SK-N-SH (cell line): Measurements from ENCODE around the gene CRB2. TPM values are rescaled to one million over a fixed set of nuclear protein-coding genes. Genes with fewer than 3 reads are reported as not detected.
A peak's percentile ranks its signal among the peaks of the same experiment; 100 is the strongest.

Experiments
- CTCF ChIA-PET: fragments of 300-600, 350-600 bp; formaldehyde crosslinking; extraction: SDS; loops from one replicate; lab custom pipeline; 2021; lab: Yijun Ruan, JAX
- POLR2A ChIA-PET: fragments of 350-600 bp; sonication (Branson Sonifier 250); formaldehyde crosslinking; extraction: SDS; loops from one replicate; lab custom pipeline; 2020; ENCODE audit warnings: antibody characterized with exemption, inconsistent platforms; lab: Yijun Ruan, JAX
- DNase-seq: peaks from one replicate; pipeline ENCODE4 v3.0.0; 2012
- H2AFZ ChIP-seq: fragments of 200-600 bp; sonication (generic); 2 replicates; pipeline ENCODE4 v1.8.1; 2016; ENCODE audit warnings: antibody characterized with exemption, mild to moderate bottlenecking, low read depth
- H3F3A ChIP-seq: fragments of 200-600 bp; sonication (generic); replicated peaks from 2 replicates; pipeline ENCODE3; 2016; ENCODE audit warnings: antibody characterized with exemption, mild to moderate bottlenecking; ENCODE audit not compliant: insufficient read depth
- H3K27ac ChIP-seq, 2 experiments: fragments of 200-500 bp in 1 of 2; fragments of 200-600 bp in 1 of 2; sonication (Bioruptor generic) in 1 of 2; sonication (generic), shearing (Covaris generic) in 1 of 2; 2 replicates each; pipeline versions ENCODE4 v1.5.1 to v1.6.1; 2014 to 2016; ENCODE audit warnings: low read depth in 2 of 2, inconsistent platforms in 1 of 2, low read length in 1 of 2, mild to moderate bottlenecking in 1 of 2, mixed read lengths in 1 of 2
- H3K27me3 ChIP-seq: fragments of 200-600 bp; sonication (generic), shearing (Covaris generic); 2 replicates; pipeline ENCODE4 v1.6.1; 2016; ENCODE audit warnings: mixed run types; ENCODE audit not compliant: insufficient read depth
- H3K36me3 ChIP-seq, 2 experiments: fragments of 200-500 bp in 1 of 2; fragments of 200-600 bp in 1 of 2; sonication (Bioruptor generic) in 1 of 2; sonication (generic) in 1 of 2; replicated peaks in 1 of 2; 2 replicates each; pipeline versions ENCODE3 to v1.5.1; 2014 to 2016; ENCODE audit warnings: low read length in 1 of 2, mild to moderate bottlenecking in 1 of 2; ENCODE audit not compliant: insufficient read depth in 2 of 2, control insufficient read depth in 1 of 2
- H3K4me1 ChIP-seq, 2 experiments: fragments of 200-500 bp in 1 of 2; fragments of 200-600 bp in 1 of 2; sonication (Bioruptor generic) in 1 of 2; sonication (generic), shearing (Covaris generic) in 1 of 2; 2 replicates each; pipeline versions ENCODE4 v1.5.1 to v1.6.1; 2014 to 2016; ENCODE audit warnings: low read depth in 1 of 2, low read length in 1 of 2, mixed run types in 1 of 2; ENCODE audit not compliant: insufficient read depth in 2 of 2, control insufficient read depth in 1 of 2
- H3K4me2 ChIP-seq: fragments of 200-600 bp; sonication (generic), shearing (Covaris generic); 2 replicates; pipeline ENCODE4 v1.6.1; 2017; ENCODE audit warnings: mixed run types
- H3K4me3 ChIP-seq, 2 experiments: fragments of 200-500 bp in 1 of 2; fragments of 200-600 bp in 1 of 2; sonication (Bioruptor generic) in 1 of 2; sonication (generic), shearing (Covaris generic) in 1 of 2; 2 replicates each; pipeline versions ENCODE4 v1.5.1 to v1.8.1; 2014 to 2016; ENCODE audit warnings: low read depth in 2 of 2, inconsistent platforms in 1 of 2, low read length in 1 of 2, mild to moderate bottlenecking in 1 of 2, mixed read lengths in 1 of 2, moderate library complexity in 1 of 2
- H3K79me2 ChIP-seq: fragments of 200-600 bp; sonication (generic); 2 replicates; pipeline ENCODE4 v1.8.1; 2017; ENCODE audit warnings: mild to moderate bottlenecking; ENCODE audit not compliant: insufficient read depth
- H3K9ac ChIP-seq: fragments of 200-600 bp; sonication (generic); 2 replicates; pipeline ENCODE4 v1.6.1; 2017; ENCODE audit warnings: mixed run types
- H3K9me2 ChIP-seq: fragments of 200-600 bp; sonication (generic); 2 replicates; pipeline ENCODE4 v1.6.1; 2017; ENCODE audit warnings: mixed run types
- H3K9me3 ChIP-seq: fragments of 200-600 bp; sonication (generic); 2 replicates; pipeline ENCODE4 v1.6.1; 2017; ENCODE audit warnings: mixed run types, mild to moderate bottlenecking, moderate library complexity
- H4K20me1 ChIP-seq: fragments of 200-600 bp; sonication (generic); 2 replicates; pipeline ENCODE4 v1.6.1; 2017; ENCODE audit warnings: mild to moderate bottlenecking, mixed run types; ENCODE audit not compliant: insufficient read depth
- ELF1 ChIP-seq: IDR thresholded peaks from 2 replicates; pipeline ENCODE4 v1.4.0; 2012
- EP300 ChIP-seq, 2 experiments: IDR thresholded peaks; 2 replicates each; pipeline versions ENCODE4 v1.4.0 to v1.6.1; 2012; ENCODE audit warnings: borderline replicate concordance in 1 of 2, low read depth in 1 of 2, low read length in 1 of 2
- IRF3 ChIP-seq: fragments of 150-350 bp; IDR thresholded peaks from 2 replicates; pipeline ENCODE4 v1.6.1; 2016; ENCODE audit warnings: mild to moderate bottlenecking, low read depth, low read length
- JUND ChIP-seq: IDR thresholded peaks from 2 replicates; pipeline ENCODE4 v1.4.0; 2012
- MXI1 ChIP-seq: IDR thresholded peaks from 2 replicates; pipeline ENCODE4 v1.6.1; 2012; ENCODE audit warnings: mild to moderate bottlenecking, low read depth, low read length, improper control_type of control experiment
- NRF1 ChIP-seq: IDR thresholded peaks from 2 replicates; pipeline ENCODE4 v1.6.1; 2012; ENCODE audit warnings: low read depth, mild to moderate bottlenecking, low read length
- RAD21 ChIP-seq: IDR thresholded peaks from 2 replicates; pipeline ENCODE4 v1.6.1; 2012; ENCODE audit warnings: mild to moderate bottlenecking, low read length
- SMC3 ChIP-seq: IDR thresholded peaks from 2 replicates; pipeline ENCODE4 v1.6.1; 2012; ENCODE audit warnings: low read depth, low read length, improper control_type of control experiment
- TCF12 ChIP-seq: IDR thresholded peaks from 2 replicates; pipeline ENCODE4 v1.4.0; 2012
- ZBTB33 ChIP-seq: IDR thresholded peaks from 2 replicates; pipeline ENCODE4 v1.4.0; 2012; ENCODE audit warnings: low read depth, borderline replicate concordance
- WGBS: methylation state at CpG from one replicate; pipeline ENCODE4 v1.1.6; 2017; ENCODE audit warnings: low lambda C conversion rate; 5-methylcytosine and 5-hydroxymethylcytosine counted together
- polyA plus RNA-seq, 3 experiments: library from polyadenylated mRNA; depleted of rRNA; stranded (reverse); fragments of >200 nt; gene quantifications; 2 replicates each; pipeline ENCODE4 v1.2.3, GENCODE V29; 2012

Gene CRB2
- polyA plus RNA-seq, 1 of the 3 experiments (the other 2 are of a cell fraction) = not detected

GRCh38 chr9:123359106-123359505, 3.1 kb downstream of the CRB2 start:
- 50% methylated on average over 2 of the region's 2 CpGs for WGBS
- Histone ChIP-seq H3K79me2 (no peaks in the 10 kb centered on the region), H2AFZ (no peak overlapping the region), H3K4me1 (peaks cover 0 to 6% of the 10 kb centered on the region in 2 experiments; a peak in 1 of 4 replicates), H3K4me3 (no peak overlapping the region), H3K36me3 (no peaks in the 10 kb centered on the region), H3K9ac (no peak overlapping the region), H3F3A (no peaks in the 10 kb centered on the region), H3K9me3 (no peaks in the 10 kb centered on the region), H3K27ac (no peak overlapping the region), H3K4me2 (no peak overlapping the region), H3K9me2 (no peaks in the 10 kb centered on the region), H4K20me1 (no peaks in the 10 kb centered on the region), H3K27me3 (no peaks in the 10 kb centered on the region)
- ChIA-PET POLR2A (no interaction called here), CTCF (interaction anchor here (0.9 to 6.1 kb wide), 5 partner anchors 9 to 257 kb away, joined by 3 to 46 read pairs (median 5); no protein-coding TSS in a partner anchor)
- no peak for DNase-seq
- TF ChIP-seq NRF1 (no peak), TCF12 (no peak)

GRCh38 chr9:123359546-123359945, 3.5 kb downstream of the CRB2 start:
- Histone ChIP-seq H3K4me3 (no peak overlapping the region), H2AFZ (no peak overlapping the region), H3K4me1 (peaks cover 0 to 4% of the 10 kb centered on the region in 2 experiments; a peak in 1 of 4 replicates), H3F3A (no peaks in the 10 kb centered on the region), H3K36me3 (no peaks in the 10 kb centered on the region), H3K27ac (no peak overlapping the region), H3K9me2 (no peaks in the 10 kb centered on the region), H3K9ac (no peak overlapping the region), H3K27me3 (no peaks in the 10 kb centered on the region), H3K9me3 (no peaks in the 10 kb centered on the region), H3K79me2 (no peaks in the 10 kb centered on the region), H3K4me2 (no peak overlapping the region), H4K20me1 (no peaks in the 10 kb centered on the region)
- 79% methylated on average over 3 of the region's 3 CpGs for WGBS
- TF ChIP-seq SMC3 (no peak), MXI1 (no peak)
- ChIA-PET CTCF (interaction anchor here (0.9 to 6.1 kb wide), 5 partner anchors 9 to 257 kb away, joined by 3 to 46 read pairs (median 5); no protein-coding TSS in a partner anchor), POLR2A (no interaction called here)
- no peak for DNase-seq

GRCh38 chr9:123360161-123361085, 4.4 kb downstream of the CRB2 start:
- no peak overlapping the region for H3K27ac ChIP-seq
- CTCF ChIA-PET = interaction anchor here (1.1 to 6.1 kb wide), 5 partner anchors 8 to 25 kb away, joined by 3 to 46 read pairs (median 5); no protein-coding TSS in a partner anchor
- no peaks in the 10 kb centered on the region for H3K27me3 ChIP-seq
- no peaks in the 10 kb centered on the region for H3K36me3 ChIP-seq
- H3K4me1 ChIP-seq = peaks cover 0 to 4% of the 10 kb centered on the region in 2 experiments; a peak in 1 of 4 replicates
- no peaks in the 10 kb centered on the region for H3K79me2 ChIP-seq
- WGBS = 61% methylated on average over 17 of the region's 22 CpGs
- no peak overlapping the region; the same call in 1 of the 2 replicates for H3K4me2 ChIP-seq
- H3K9me2 ChIP-seq = no peaks in the 10 kb centered on the region
- no peaks in the 10 kb centered on the region for H3K9me3 ChIP-seq
- H4K20me1 ChIP-seq = no peaks in the 10 kb centered on the region
- no peak overlapping the region for H3K9ac ChIP-seq
- TF ChIP-seq TCF12 = no peak
- no peak for TF ChIP-seq MXI1
- no peak for TF ChIP-seq RAD21
- TF ChIP-seq ZBTB33 = no peak
- no peak for TF ChIP-seq IRF3
- no peak for TF ChIP-seq NRF1
- no peak for TF ChIP-seq ELF1
- TF ChIP-seq JUND = no peak
- TF ChIP-seq EP300 (IDR thresholded peaks at IDR 0.05; ENCODE audit: borderline replicate concordance in 1 of 2, low read depth in 1 of 2, low read length in 1 of 2) = no peak
- no peaks in the 10 kb centered on the region for H3F3A ChIP-seq
- POLR2A ChIA-PET = no interaction called here
- no peak overlapping the region; the same call in 1 of the 2 replicates for H2AFZ ChIP-seq
- H3K4me3 ChIP-seq = no peak overlapping the region
- peak; percentile 85 for DNase-seq
